ENCODE results near the gene B3GAT1.

The B3GAT1 gene

DNA sequence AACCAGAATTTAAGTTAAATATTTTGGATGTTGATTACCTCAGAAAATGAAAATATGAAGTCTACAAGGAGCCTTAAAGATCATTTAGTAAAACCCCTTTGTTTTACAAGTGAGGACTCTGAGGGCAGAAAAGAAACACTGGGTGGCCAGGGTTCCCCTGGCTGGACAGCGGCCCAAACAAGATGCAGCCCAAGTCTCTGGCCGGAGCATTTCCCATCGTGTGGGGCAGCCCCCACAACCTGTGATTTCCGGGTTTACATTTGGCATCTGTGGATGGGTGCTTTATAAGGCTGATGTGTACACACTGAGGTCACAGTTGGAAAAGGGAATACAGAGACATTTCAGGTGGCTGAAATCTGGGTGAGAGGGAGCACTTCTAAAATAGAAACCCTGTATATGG is 28.8 kb upstream of the B3GAT1 start:
- Histone ChIP-seq H3K4me1 (ENCODE audit: low read length) (no peaks in the 10 kb centered on the region), H3K36me3 (replicated peaks; ENCODE audit: low read depth, low read length) (no peaks in the 10 kb centered on the region), H3K9me3 (ENCODE audit: insufficient read depth, low read length) (no peaks in the 10 kb centered on the region), H3K27me3 (ENCODE audit: low read depth, low read length) (no peaks in the 10 kb centered on the region), H3K27ac (ENCODE audit: low read length) (no peak overlapping the region), H3K9ac (ENCODE audit: low read length) (no peak overlapping the region), H4K20me1 (ENCODE audit: insufficient read depth, low read length) (no peaks in the 10 kb centered on the region), H3K4me3 (ENCODE audit: low read length) (no peak overlapping the region), H2AFZ (ENCODE audit: low read depth, low read length) (no peak overlapping the region), H3K4me2 (ENCODE audit: low read length) (no peak overlapping the region), H3K79me2 (ENCODE audit: low read length) (no peaks in the 10 kb centered on the region)
- TF ChIP-seq, protein P1, sequence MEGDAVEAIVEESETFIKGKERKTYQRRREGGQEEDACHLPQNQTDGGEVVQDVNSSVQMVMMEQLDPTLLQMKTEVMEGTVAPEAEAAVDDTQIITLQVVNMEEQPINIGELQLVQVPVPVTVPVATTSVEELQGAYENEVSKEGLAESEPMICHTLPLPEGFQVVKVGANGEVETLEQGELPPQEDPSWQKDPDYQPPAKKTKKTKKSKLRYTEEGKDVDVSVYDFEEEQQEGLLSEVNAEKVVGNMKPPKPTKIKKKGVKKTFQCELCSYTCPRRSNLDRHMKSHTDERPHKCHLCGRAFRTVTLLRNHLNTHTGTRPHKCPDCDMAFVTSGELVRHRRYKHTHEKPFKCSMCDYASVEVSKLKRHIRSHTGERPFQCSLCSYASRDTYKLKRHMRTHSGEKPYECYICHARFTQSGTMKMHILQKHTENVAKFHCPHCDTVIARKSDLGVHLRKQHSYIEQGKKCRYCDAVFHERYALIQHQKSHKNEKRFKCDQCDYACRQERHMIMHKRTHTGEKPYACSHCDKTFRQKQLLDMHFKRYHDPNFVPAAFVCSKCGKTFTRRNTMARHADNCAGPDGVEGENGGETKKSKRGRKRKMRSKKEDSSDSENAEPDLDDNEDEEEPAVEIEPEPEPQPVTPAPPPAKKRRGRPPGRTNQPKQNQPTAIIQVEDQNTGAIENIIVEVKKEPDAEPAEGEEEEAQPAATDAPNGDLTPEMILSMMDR (IDR thresholded peaks at IDR 0.05; ENCODE audit: low read depth, low read length): no peak
- TF ChIP-seq EZH2phosphoT487 (IDR thresholded peaks at IDR 0.05; ENCODE audit: low read depth): no peak

DNA sequence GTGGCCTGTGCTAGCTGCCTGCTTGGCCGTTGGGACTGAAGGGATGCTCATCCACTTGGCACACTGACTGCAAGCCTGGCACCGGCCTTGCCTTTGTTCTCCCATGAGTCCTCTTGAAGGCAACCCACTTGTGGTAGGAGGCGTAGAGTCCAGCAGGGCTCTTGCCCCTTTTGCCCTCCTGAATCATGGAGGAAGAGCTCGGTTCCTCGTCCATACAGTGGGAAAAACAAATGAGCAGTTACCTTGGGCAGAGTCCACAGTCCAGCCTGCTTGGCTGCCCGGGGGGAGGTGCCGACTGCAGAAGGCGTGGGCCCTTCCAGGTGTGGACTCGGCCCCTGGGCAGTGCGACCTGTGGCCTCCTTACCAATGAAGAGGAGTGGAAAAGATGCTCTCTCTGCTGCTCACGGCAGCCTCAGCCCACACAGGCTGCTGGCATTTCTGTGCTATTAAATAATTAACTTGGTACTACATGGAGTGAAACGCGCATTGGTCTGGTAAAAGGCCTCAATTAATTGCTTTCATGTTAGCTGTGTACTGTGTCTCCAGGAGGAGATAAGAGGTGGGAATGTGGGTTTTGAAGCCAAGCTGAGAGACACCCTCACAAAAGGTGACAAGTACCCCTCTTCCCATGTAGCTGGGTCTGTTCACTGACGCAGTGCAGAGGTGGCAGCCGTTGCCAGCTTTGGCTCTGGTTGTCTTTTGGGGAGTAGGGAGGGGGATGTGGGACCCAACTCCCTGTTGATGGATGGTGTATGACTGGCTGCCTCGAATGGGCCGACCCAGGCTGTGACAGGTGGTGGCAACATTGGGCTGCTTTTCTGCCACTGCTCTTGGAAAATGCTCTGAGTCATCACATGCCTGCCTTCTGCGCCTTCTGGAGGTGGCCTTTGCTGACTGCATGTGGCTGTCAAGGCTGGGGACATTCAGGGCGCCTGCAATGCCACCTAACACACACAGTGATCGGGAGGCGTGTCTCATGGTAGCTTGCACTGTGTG is 26.8 kb upstream of the B3GAT1 start:
- Histone ChIP-seq H3K27me3 (ENCODE audit: low read depth, low read length) (no peaks in the 10 kb centered on the region), H2AFZ (ENCODE audit: low read depth, low read length) (no peak overlapping the region), H4K20me1 (ENCODE audit: insufficient read depth, low read length) (no peaks in the 10 kb centered on the region), H3K27ac (ENCODE audit: low read length) (no peak overlapping the region), H3K36me3 (replicated peaks; ENCODE audit: low read depth, low read length) (no peaks in the 10 kb centered on the region), H3K9me3 (ENCODE audit: insufficient read depth, low read length) (no peaks in the 10 kb centered on the region), H3K4me1 (ENCODE audit: low read length) (no peaks in the 10 kb centered on the region), H3K9ac (ENCODE audit: low read length) (no peak overlapping the region), H3K79me2 (ENCODE audit: low read length) (no peaks in the 10 kb centered on the region), H3K4me3 (ENCODE audit: low read length) (no peak overlapping the region), H3K4me2 (ENCODE audit: low read length) (no peak overlapping the region)
- TF ChIP-seq EZH2phosphoT487 (IDR thresholded peaks at IDR 0.05; ENCODE audit: low read depth): no peak
- TF ChIP-seq, protein P1 (IDR thresholded peaks at IDR 0.05; ENCODE audit: low read depth, low read length): no peak

DNA sequence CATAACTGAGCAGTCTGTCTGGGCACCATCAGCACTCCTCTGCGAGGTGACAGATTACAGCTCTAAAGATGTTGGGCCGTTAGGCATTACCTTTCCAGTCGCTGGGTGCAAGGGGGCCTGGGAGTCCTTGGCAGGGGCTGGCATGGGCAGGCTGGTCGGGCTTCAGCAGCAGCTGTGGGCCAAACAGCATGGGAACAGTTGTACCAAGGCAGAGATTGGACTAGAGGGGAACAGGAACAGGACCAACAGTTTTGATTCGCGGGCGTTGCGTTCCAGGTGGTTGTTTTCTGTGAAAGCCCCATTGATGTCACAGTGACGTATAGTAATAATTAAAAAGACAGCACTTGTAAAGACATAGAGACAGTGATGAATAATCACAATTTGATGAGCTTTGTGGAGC is 25.8 kb upstream of the B3GAT1 start:
- Histone ChIP-seq H3K27me3 (ENCODE audit: low read depth, low read length) (0 out of 2 replicates have a peak, but pooled peaks cover under 1% of the 10 kb centered on the region), H3K36me3 (replicated peaks; ENCODE audit: low read depth, low read length) (no peaks in the 10 kb centered on the region), H4K20me1 (ENCODE audit: insufficient read depth, low read length) (no peaks in the 10 kb centered on the region), H3K79me2 (ENCODE audit: low read length) (no peaks in the 10 kb centered on the region), H3K9me3 (ENCODE audit: insufficient read depth, low read length) (no peaks in the 10 kb centered on the region), H3K4me2 (ENCODE audit: low read length) (no peak overlapping the region), H3K9ac (ENCODE audit: low read length) (no peak overlapping the region), H3K4me3 (ENCODE audit: low read length) (no peak overlapping the region), H3K4me1 (ENCODE audit: low read length) (no peaks in the 10 kb centered on the region), H2AFZ (ENCODE audit: low read depth, low read length) (no peak overlapping the region), H3K27ac (ENCODE audit: low read length) (no peak overlapping the region)
- TF ChIP-seq, protein P1 (IDR thresholded peaks at IDR 0.05; ENCODE audit: low read depth, low read length): no peak
- no peak for TF ChIP-seq EZH2phosphoT487 (IDR thresholded peaks at IDR 0.05; ENCODE audit: low read depth)

DNA sequence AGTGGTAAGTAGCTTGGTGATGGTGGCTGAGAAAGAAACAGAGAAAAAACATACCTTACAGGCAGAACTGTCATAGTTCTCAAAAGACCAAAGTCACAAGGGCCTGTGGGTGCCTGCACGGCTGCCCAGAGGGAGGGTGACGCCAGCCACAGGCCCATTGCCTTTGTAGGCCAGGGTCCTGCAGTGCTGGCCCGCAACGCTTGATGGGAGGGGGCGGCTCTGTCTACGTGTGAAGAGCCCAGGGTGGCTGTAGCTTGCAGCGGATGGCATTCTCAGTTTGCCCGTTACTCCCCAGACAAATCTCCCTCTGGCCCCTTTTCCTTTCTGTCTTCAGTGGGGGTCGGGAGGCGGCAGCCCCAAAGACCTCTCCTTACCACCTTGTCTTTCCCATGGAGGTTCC is 24.7 kb upstream of the B3GAT1 start:
- H3K9ac ChIP-seq (ENCODE audit: low read length): no peak overlapping the region
- H3K27me3 ChIP-seq (ENCODE audit: low read depth, low read length): peaks cover 5% of the 10 kb centered on the region; the same call in 1 of the 2 replicates
- H3K36me3 ChIP-seq (replicated peaks; ENCODE audit: low read depth, low read length): no peaks in the 10 kb centered on the region

More for the DNA sequence above, 24.7 kb upstream of the B3GAT1 start:
- Histone ChIP-seq H3K79me2 (ENCODE audit: low read length) (no peaks in the 10 kb centered on the region), H3K4me2 (ENCODE audit: low read length) (no peak overlapping the region), H3K4me3 (ENCODE audit: low read length) (no peak overlapping the region), H3K27ac (ENCODE audit: low read length) (no peak overlapping the region), H2AFZ (ENCODE audit: low read depth, low read length) (no peak overlapping the region), H3K4me1 (ENCODE audit: low read length) (no peaks in the 10 kb centered on the region), H4K20me1 (ENCODE audit: insufficient read depth, low read length) (no peaks in the 10 kb centered on the region), H3K9me3 (ENCODE audit: insufficient read depth, low read length) (no peaks in the 10 kb centered on the region)
- TF ChIP-seq, protein P1 (IDR thresholded peaks at IDR 0.05; ENCODE audit: low read depth, low read length): no peak
- TF ChIP-seq EZH2phosphoT487 (IDR thresholded peaks at IDR 0.05; ENCODE audit: low read depth): no peak

All from OCI-LY3 (cell line).